ENCODE measurements around the gene MACROD1.

Gene MACROD1

GRCh38 chr11:64114231-64114630 is 51.7 kb downstream of the MACROD1 start:
- in situ Hi-C loops (cut with MboI; ENCODE audit: low sequenced_read_pairs) = no loop called here

- in situ Hi-C loops (cut with MboI; ENCODE audit: low sequenced_read_pairs) = no loop called here
Observed at GRCh38 chr11:64113462-64113780, 52.5 kb downstream of the MACROD1 start.

- in situ Hi-C loops (cut with MboI; ENCODE audit: low sequenced_read_pairs) = no loop called here
Observed at GRCh38 chr11:64112771-64113461, 53.0 kb downstream of the MACROD1 start.

- in situ Hi-C loops (cut with MboI; ENCODE audit: low sequenced_read_pairs) = no loop called here
Observed at GRCh38 chr11:64110465-64111375, 55.2 kb downstream of the MACROD1 start.

- in situ Hi-C loops (cut with MboI; ENCODE audit: low sequenced_read_pairs) = no loop called here
Observed at GRCh38 chr11:64109332-64109731, 56.6 kb downstream of the MACROD1 start.

GRCh38 chr11:64107303-64107702 is 58.6 kb downstream of the MACROD1 start:
- in situ Hi-C loops (cut with MboI; ENCODE audit: low sequenced_read_pairs) = no loop called here

- in situ Hi-C loops (cut with MboI; ENCODE audit: low sequenced_read_pairs) = no loop called here
Observed at GRCh38 chr11:64104632-64105031, 61.3 kb downstream of the MACROD1 start.

- in situ Hi-C loops (cut with MboI; ENCODE audit: low sequenced_read_pairs) = no loop called here
Observed at GRCh38 chr11:64103277-64103985, 62.5 kb downstream of the MACROD1 start.

- in situ Hi-C loops (cut with MboI; ENCODE audit: low sequenced_read_pairs) = no loop called here
Observed at GRCh38 chr11:64102005-64102738, 63.7 kb downstream of the MACROD1 start.

GRCh38 chr11:64101461-64101860 is 64.5 kb downstream of the MACROD1 start:
- in situ Hi-C loops (cut with MboI; ENCODE audit: low sequenced_read_pairs) = no loop called here

GRCh38 chr11:64100782-64101353 is 65.0 kb downstream of the MACROD1 start:
- in situ Hi-C loops (cut with MboI; ENCODE audit: low sequenced_read_pairs) = no loop called here

GRCh38 chr11:64100360-64100759 is 65.6 kb downstream of the MACROD1 start:
- in situ Hi-C loops (cut with MboI; ENCODE audit: low sequenced_read_pairs) = no loop called here

GRCh38 chr11:64099436-64099835 is 66.5 kb downstream of the MACROD1 start:
- in situ Hi-C loops (cut with MboI; ENCODE audit: low sequenced_read_pairs) = no loop called here

GRCh38 chr11:64098318-64098831 is 67.5 kb downstream of the MACROD1 start:
- in situ Hi-C loops (cut with MboI; ENCODE audit: low sequenced_read_pairs) = no loop called here

- in situ Hi-C loops (cut with MboI; ENCODE audit: low sequenced_read_pairs) = no loop called here
Observed at GRCh38 chr11:64097468-64098317, 68.2 kb downstream of the MACROD1 start.

GRCh38 chr11:64096835-64097234 is 69.1 kb downstream of the MACROD1 start:
- in situ Hi-C loops (cut with MboI; ENCODE audit: low sequenced_read_pairs) = no loop called here

- in situ Hi-C loops (cut with MboI; ENCODE audit: low sequenced_read_pairs) = no loop called here
Observed at GRCh38 chr11:64095949-64096348, 70.0 kb downstream of the MACROD1 start.

- in situ Hi-C loops (cut with MboI; ENCODE audit: low sequenced_read_pairs) = no loop called here
Observed at GRCh38 chr11:64095273-64095817, 70.6 kb downstream of the MACROD1 start.

Measured in HL-60/S4 treated with retinoic acid at 250 ng/mL for 4 days and 3 days (cell line).